Activated effector memory CD4-positive, alpha-beta T cell treated with anti-CD3 and anti-CD28 coated beads, Interleukin-2, amount 50 U/mL, for 16 hours (primary cell): ENCODE results near the gene ATXN10.

Experiments used
- DNase-seq: peaks from one replicate; pipeline ENCODE4 v3.0.0-alpha.2; 2020

ATXN10 gene

GRCh38 chr22:45834241-45834640, 162.6 kb downstream of the ATXN10 start:
- no peak for DNase-seq

GRCh38 chr22:45834795-45835194, 163.2 kb downstream of the ATXN10 start:
- no peak for DNase-seq

GRCh38 chr22:45836418-45837169, 165.0 kb downstream of the ATXN10 start:
- no peak for DNase-seq

GRCh38 chr22:45837508-45837907, 165.9 kb downstream of the ATXN10 start:
- no peak for DNase-seq

GRCh38 chr22:45838305-45838887, 166.8 kb downstream of the ATXN10 start:
- no peak for DNase-seq

- DNase-seq: no peak
These were observed 168.8 kb downstream of the ATXN10 start for GRCh38 chr22:45840483-45840882.

GRCh38 chr22:45842291-45842991, 170.8 kb downstream of the ATXN10 start:
- DNase-seq: no peak

- no peak for DNase-seq
These were observed 171.4 kb downstream of the ATXN10 start for GRCh38 chr22:45843031-45843430.

- no peak for DNase-seq
These were observed 172.4 kb downstream of the ATXN10 start for GRCh38 chr22:45843986-45844385.

- no peak for DNase-seq
These were observed 173.4 kb downstream of the ATXN10 start for GRCh38 chr22:45845076-45845487.

- DNase-seq: no peak
These were observed 175.3 kb downstream of the ATXN10 start for GRCh38 chr22:45846952-45847351.

GRCh38 chr22:45848904-45849303, 177.3 kb downstream of the ATXN10 start:
- no peak for DNase-seq

GRCh38 chr22:45852826-45853225, 181.2 kb downstream of the ATXN10 start:
- DNase-seq: no peak

- no peak for DNase-seq
These were observed 184.3 kb downstream of the ATXN10 start for GRCh38 chr22:45855961-45856360.

- DNase-seq: no peak
These were observed 185.9 kb downstream of the ATXN10 start for GRCh38 chr22:45857519-45857918.

GRCh38 chr22:45859231-45860161, 187.9 kb downstream of the ATXN10 start:
- DNase-seq: no peak

- no peak for DNase-seq
These were observed 188.6 kb downstream of the ATXN10 start for GRCh38 chr22:45860201-45860600.

GRCh38 chr22:45861259-45861658, 189.6 kb downstream of the ATXN10 start:
- DNase-seq: no peak

GRCh38 chr22:45863981-45864751, 192.5 kb downstream of the ATXN10 start:
- peak; percentile 91 for DNase-seq

GRCh38 chr22:45864959-45865476, 193.4 kb downstream of the ATXN10 start:
- no peak for DNase-seq

- no peak for DNase-seq
These were observed 194.0 kb downstream of the ATXN10 start for GRCh38 chr22:45865561-45866125.
